ENCODE results near the gene EGLN1.

The EGLN1 gene

DNA sequence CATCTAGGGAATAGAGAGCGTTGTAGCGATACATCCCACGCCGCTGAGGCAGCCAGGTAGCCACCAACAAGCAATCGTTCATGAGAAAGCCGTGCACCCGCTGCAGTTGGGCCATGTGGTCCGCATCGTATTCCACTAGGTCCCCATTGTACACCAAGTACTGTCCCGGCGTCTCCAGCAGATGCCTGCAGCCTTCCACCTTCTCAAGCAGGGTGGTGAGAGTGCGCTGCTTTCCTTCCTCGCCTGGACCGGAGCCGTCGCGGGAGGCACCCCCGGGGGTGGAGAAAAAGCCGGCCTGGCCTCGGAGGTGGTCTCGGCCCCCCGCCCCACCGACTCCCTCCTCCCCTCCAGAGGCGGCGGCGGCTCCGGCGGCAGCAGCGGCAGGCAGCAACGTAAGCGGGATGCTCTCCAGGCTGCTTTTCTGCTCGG is 85.0 kb downstream of the EGLN1 start:
- no peak for DNase-seq (ENCODE audit: low read depth)
- TF ChIP-seq, protein P1, sequence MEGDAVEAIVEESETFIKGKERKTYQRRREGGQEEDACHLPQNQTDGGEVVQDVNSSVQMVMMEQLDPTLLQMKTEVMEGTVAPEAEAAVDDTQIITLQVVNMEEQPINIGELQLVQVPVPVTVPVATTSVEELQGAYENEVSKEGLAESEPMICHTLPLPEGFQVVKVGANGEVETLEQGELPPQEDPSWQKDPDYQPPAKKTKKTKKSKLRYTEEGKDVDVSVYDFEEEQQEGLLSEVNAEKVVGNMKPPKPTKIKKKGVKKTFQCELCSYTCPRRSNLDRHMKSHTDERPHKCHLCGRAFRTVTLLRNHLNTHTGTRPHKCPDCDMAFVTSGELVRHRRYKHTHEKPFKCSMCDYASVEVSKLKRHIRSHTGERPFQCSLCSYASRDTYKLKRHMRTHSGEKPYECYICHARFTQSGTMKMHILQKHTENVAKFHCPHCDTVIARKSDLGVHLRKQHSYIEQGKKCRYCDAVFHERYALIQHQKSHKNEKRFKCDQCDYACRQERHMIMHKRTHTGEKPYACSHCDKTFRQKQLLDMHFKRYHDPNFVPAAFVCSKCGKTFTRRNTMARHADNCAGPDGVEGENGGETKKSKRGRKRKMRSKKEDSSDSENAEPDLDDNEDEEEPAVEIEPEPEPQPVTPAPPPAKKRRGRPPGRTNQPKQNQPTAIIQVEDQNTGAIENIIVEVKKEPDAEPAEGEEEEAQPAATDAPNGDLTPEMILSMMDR (conservative IDR thresholded peaks at IDR 0.05; ENCODE audit: low read length) = 0 out of 2 replicates have a peak, but pooled peaks have one; percentile 2

DNA sequence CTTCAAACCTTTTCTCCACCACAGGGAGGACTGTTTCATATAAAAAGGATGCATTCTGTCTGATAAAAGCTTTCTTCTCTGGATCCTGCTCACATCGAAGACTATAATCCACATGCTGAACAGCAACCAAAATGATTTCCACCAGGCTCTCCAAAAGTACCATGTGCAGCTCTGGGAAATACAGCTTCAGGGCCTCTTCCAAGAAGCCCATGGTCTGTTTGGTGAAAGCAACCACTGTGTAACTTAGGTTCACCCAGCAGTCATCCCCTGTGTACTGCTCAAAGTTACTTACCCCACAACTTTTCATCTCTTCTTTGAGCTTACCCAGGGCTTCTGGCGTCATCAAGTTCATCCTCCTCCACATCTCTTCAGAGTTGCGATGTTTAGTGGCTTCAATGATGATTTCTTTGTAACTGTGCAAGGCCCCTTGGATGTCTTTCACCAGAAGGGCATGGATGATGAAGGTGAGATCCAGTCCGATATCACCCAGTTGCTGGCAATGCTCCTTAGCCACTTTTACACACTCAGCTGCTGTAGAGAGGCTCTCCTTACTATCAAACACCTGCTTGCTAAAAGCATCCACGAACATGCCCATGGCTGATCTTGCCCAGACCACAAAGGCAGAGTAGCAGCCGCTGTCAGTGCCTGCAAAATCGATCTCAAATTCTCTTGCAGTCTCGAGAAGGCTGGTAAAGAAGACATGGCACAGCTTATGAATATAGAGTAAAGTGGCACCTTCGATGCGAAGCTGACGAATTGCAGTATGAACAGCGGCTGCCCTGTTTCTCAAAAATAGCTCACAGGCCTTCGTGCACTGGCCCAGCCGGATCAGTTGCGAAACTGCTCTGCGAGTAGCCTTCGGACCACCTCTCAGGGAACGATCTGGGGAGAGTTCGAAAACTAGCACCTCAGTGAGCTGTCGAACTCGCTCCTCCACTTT is 86.2 kb downstream of the EGLN1 start:
- H3K4me3 ChIP-seq (ENCODE audit: low read length) = peak overlapping the region; percentile 100
- TF ChIP-seq, protein P1 (conservative IDR thresholded peaks at IDR 0.05; ENCODE audit: low read length) = no peak
- no peak for DNase-seq (ENCODE audit: low read depth)

More for the DNA sequence above, 85.0 kb downstream of the EGLN1 start:
- peak overlapping the region; percentile 100 for H3K4me3 ChIP-seq (ENCODE audit: low read length)

DNA sequence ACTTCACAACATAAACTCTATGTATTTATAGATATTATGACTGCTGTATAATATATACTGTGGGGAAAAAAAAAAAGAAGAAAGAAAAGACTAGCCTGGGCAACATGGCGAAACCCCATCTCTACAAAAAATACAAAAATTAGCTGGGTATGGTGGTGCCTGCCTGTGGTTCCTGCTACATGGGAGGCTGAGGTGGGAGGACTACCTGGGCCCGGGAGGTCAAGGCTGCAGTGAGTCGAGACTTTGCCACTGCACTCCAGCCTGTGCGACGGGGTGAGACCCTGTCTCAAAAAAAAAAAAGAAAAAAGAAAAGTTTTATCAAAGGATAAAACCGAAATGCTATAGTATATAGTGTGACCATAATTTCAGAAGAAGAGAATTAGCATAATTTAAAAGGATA is 87.1 kb downstream of the EGLN1 start:
- peak overlapping the region; percentile 100 for H3K4me3 ChIP-seq (ENCODE audit: low read length)
- TF ChIP-seq, protein P1 (conservative IDR thresholded peaks at IDR 0.05; ENCODE audit: low read length) = no peak
- DNase-seq (ENCODE audit: low read depth) = no peak

DNA sequence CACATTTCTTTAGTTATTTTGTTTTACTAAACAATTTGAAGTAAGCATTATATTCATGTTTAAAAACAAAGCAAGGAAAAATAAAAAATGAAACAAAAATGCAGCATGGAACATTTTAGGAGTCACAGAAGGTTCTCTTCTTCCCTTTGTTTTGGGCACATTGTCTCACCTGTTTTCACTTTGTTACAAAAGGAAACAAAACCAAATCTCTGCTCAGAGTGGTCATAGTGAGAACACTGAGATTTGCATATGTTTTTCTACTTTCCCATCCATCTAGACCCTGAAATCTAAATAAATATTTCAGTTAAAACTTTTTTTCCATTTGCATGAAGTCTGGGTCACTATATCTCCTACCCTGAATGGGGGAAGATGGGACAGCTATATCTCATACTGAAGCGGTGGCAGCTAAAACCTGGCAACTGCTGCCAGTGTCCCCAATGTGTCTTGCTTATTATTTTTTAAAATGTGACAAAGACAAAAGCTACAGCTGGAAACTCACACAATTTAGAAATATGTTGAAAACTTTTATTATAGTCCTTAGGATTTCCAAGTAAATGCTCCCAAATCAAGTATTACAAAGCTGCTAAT is 87.9 kb downstream of the EGLN1 start:
- TF ChIP-seq, protein P1 (conservative IDR thresholded peaks at IDR 0.05; ENCODE audit: low read length) = no peak
- H3K4me3 ChIP-seq (ENCODE audit: low read length) = peak overlapping the region; percentile 100
- no peak for DNase-seq (ENCODE audit: low read depth)

DNA sequence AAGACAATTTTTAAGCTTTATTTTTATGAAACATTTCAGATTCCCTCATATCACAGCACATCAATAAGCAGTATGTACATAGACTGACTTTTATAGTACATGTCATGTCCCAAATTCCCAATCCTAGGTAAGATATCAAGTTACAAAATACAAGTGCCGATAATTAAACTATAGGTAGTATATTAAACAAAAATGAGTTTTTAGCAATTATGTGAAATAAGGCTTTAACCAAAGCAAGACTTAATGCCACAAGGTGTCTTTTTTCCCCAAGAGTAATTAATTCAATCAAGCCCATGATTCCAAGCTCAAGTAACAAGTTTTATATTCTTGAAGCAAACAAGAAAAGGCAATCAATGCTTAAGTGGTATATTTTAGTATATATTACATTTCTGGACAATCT is 89.3 kb downstream of the EGLN1 start:
- H3K4me3 ChIP-seq (ENCODE audit: low read length) = no peak overlapping the region
- DNase-seq (ENCODE audit: low read depth) = no peak
- TF ChIP-seq, protein P1 (conservative IDR thresholded peaks at IDR 0.05; ENCODE audit: low read length) = no peak

DNA sequence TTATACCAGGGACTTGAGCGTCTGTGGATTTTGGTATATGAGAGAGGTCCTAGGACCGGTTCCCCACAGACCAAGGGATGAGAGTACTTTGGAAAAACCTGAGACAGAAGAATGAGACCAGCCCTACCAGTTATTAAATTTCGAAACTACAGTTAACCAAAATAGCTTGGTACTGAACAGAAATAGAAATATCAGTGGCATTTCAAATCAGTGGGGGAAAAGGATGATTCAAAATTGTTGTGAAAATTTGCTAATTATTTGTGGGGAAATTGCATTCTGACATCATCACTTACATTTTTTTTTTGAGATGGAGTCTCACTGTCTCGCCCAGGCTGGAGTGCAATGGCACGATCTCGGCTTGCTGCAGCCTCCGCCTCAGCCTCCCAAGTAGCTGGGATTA is 92.6 kb downstream of the EGLN1 start:
- no peak for DNase-seq (ENCODE audit: low read depth)
- no peak overlapping the region for H3K4me3 ChIP-seq (ENCODE audit: low read length)
- TF ChIP-seq, protein P1 (conservative IDR thresholded peaks at IDR 0.05; ENCODE audit: low read length) = no peak

All from AG10803 (cell line).